Vagina (tissue), 2 donors: ENCODE data around the gene EPX.

Experiments used
- CTCF ChIP-seq, 3 experiments: fragments of 450-650 bp in 2 of 3; fragments of 200-600 bp in 1 of 3; sonication (generic) in 1 of 3; IDR thresholded peaks; one replicate each; pipeline ENCODE4 v1.5.1; 2017 to 2019; ENCODE audit warnings: antibody characterized with exemption in 3 of 3, mild to moderate bottlenecking in 2 of 3, moderate library complexity in 2 of 3
- POLR2AphosphoS5 ChIP-seq, 2 donors: sonication (generic); formaldehyde crosslinking; IDR thresholded peaks; one replicate each; pipeline ENCODE4 v1.9.0; 2017; ENCODE audit warnings: antibody characterized with exemption in 2 of 2, mild to moderate bottlenecking in 2 of 2, low read depth in 1 of 2; ENCODE audit not compliant: insufficient read depth in 1 of 2

- TF ChIP-seq CTCF (IDR thresholded peaks at IDR 0.05), result no peak
- no peak for TF ChIP-seq POLR2AphosphoS5 (IDR thresholded peaks at IDR 0.05; ENCODE audit: insufficient read depth in 1 of 2, low read depth in 1 of 2)
Measured at GRCh38 chr17:58184308-58184985, 8.1 kb upstream of the EPX start.
